Parathyroid adenoma (tissue), 2 donors: Measurements from ENCODE around the gene LHFPL3.

Experiments
- H2AFZ ChIP-seq: fragments of 300-600 bp; sonication (generic); one replicate; pipeline ENCODE4 v1.7.0; 2017; ENCODE audit warnings: antibody characterized with exemption, mild to moderate bottlenecking
- H3K27ac ChIP-seq: fragments of 300-600 bp; sonication (generic); one replicate; pipeline ENCODE4 v1.7.0; 2017
- H3K27me3 ChIP-seq: fragments of 300-600 bp; sonication (generic); one replicate; pipeline ENCODE4 v1.7.0; 2017; ENCODE audit warnings: low read length; ENCODE audit not compliant: control insufficient read depth, insufficient read depth
- H3K36me3 ChIP-seq: fragments of 300-600 bp; sonication (generic); one replicate; pipeline ENCODE4 v1.7.0; 2017; ENCODE audit warnings: low read length; ENCODE audit not compliant: control insufficient read depth, insufficient read depth
- H3K4me1 ChIP-seq: fragments of 300-600 bp; sonication (generic); one replicate; pipeline ENCODE4 v1.7.0; 2017; ENCODE audit warnings: control low read depth
- H3K4me2 ChIP-seq: fragments of 300-600 bp; sonication (generic); one replicate; pipeline ENCODE4 v1.7.0; 2017; ENCODE audit warnings: low read length
- H3K4me3 ChIP-seq: fragments of 300-600 bp; sonication (generic); one replicate; pipeline ENCODE4 v1.7.0; 2017; ENCODE audit warnings: low read depth, low read length
- H3K79me2 ChIP-seq: fragments of 300-600 bp; sonication (generic); one replicate; pipeline ENCODE4 v1.7.0; 2017; ENCODE audit warnings: control low read depth
- H3K9ac ChIP-seq: fragments of 300-600 bp; sonication (generic); one replicate; pipeline ENCODE4 v1.7.0; 2017; ENCODE audit warnings: mild to moderate bottlenecking
- H3K9me3 ChIP-seq: fragments of 300-600 bp; sonication (generic); one replicate; pipeline ENCODE4 v1.7.0; 2017; ENCODE audit warnings: low read length; ENCODE audit not compliant: control insufficient read depth
- TF ChIP-seq, protein P1 (sequence below): fragments of 300-600 bp; sonication (generic); IDR thresholded peaks from one replicate; pipeline ENCODE4 v1.7.0; 2017; ENCODE audit warnings: antibody characterized with exemption, mild to moderate bottlenecking
- donor health status: primary hyperparathyroidism.

Gene LHFPL3

DNA sequence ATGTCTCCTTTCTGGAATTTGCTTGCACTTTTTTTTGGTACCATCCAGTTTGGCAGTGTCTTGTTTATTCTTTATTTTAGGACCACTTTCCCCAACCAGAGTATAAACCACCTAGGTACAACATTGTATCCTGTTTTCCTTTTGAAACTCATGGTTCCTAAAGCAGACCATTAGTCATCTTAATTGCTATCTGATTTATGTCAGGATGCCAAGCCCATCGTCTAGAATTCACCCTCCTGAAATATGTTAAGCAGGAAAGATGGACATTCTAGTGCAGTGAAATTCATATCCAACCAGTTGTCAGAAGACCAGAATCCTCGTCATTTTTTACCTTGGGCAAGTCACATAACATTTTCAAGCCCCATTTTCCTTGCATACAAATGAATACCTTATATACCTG lies 462.0 kb downstream of the LHFPL3 start:
- H3K9me3 ChIP-seq, result no peaks in the 10 kb centered on the region
- H3K27ac ChIP-seq, result no peak overlapping the region
- no peak overlapping the region for H3K4me3 ChIP-seq
- H3K27me3 ChIP-seq, result no peaks in the 10 kb centered on the region
- H3K36me3 ChIP-seq, result no peaks in the 10 kb centered on the region
- H3K4me2 ChIP-seq, result no peak overlapping the region
- TF ChIP-seq, protein P1, sequence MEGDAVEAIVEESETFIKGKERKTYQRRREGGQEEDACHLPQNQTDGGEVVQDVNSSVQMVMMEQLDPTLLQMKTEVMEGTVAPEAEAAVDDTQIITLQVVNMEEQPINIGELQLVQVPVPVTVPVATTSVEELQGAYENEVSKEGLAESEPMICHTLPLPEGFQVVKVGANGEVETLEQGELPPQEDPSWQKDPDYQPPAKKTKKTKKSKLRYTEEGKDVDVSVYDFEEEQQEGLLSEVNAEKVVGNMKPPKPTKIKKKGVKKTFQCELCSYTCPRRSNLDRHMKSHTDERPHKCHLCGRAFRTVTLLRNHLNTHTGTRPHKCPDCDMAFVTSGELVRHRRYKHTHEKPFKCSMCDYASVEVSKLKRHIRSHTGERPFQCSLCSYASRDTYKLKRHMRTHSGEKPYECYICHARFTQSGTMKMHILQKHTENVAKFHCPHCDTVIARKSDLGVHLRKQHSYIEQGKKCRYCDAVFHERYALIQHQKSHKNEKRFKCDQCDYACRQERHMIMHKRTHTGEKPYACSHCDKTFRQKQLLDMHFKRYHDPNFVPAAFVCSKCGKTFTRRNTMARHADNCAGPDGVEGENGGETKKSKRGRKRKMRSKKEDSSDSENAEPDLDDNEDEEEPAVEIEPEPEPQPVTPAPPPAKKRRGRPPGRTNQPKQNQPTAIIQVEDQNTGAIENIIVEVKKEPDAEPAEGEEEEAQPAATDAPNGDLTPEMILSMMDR, result no peak
- H2AFZ ChIP-seq, result no peak overlapping the region
- no peaks in the 10 kb centered on the region for H3K4me1 ChIP-seq
- H3K9ac ChIP-seq, result no peak overlapping the region
- H3K79me2 ChIP-seq, result no peaks in the 10 kb centered on the region

DNA sequence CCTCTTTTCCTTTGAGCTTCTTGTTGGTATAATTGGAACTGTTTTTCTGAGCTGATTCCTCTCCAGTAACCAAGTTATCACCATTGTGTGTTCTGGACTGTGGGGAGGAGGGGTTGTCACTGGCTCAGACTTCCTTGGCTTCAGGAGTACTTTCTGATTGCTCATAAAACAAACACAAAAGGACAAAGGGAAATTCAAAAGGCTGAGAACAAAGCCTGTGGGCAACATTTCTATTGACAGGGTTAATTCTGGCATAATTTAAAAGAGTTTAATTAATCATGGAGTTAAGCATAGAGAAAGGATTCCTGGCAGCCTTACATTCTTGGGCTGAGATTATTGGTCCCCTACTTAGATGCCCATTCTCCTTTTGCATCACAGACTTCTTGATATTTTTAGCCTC lies 462.7 kb downstream of the LHFPL3 start:
- H3K27ac ChIP-seq, result no peak overlapping the region
- H3K9ac ChIP-seq, result no peak overlapping the region
- no peaks in the 10 kb centered on the region for H3K4me1 ChIP-seq
- H3K27me3 ChIP-seq, result no peaks in the 10 kb centered on the region
- H3K36me3 ChIP-seq, result no peaks in the 10 kb centered on the region
- no peaks in the 10 kb centered on the region for H3K79me2 ChIP-seq
- TF ChIP-seq, protein P1, result no peak
- no peaks in the 10 kb centered on the region for H3K9me3 ChIP-seq
- H3K4me2 ChIP-seq, result no peak overlapping the region
- no peak overlapping the region for H3K4me3 ChIP-seq
- H2AFZ ChIP-seq, result no peak overlapping the region

DNA sequence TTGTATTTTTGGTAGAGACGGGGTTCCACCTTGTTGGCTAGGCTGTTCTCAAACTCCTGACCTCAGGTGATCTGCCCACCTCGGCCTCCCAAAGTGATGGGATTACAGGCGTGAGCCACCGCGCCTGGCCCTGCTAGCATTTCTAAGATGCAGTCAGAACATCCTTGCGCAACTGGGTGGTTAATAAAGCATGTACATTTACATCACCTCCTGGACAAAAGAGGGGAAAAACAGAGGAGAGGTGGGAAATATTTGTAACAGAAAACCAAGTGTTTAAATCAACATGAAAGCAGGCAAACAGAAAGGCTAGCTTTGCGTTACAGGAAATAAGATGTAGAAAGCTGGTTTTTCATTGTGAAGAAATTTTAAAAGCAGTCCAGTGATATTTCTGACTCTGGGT lies 464.7 kb downstream of the LHFPL3 start:
- Histone ChIP-seq H3K79me2 (no peaks in the 10 kb centered on the region), H3K27me3 (no peaks in the 10 kb centered on the region), H3K36me3 (no peaks in the 10 kb centered on the region), H3K9me3 (no peaks in the 10 kb centered on the region), H2AFZ (no peak overlapping the region), H3K9ac (no peak overlapping the region), H3K4me2 (no peak overlapping the region), H3K27ac (no peak overlapping the region), H3K4me3 (no peak overlapping the region), H3K4me1 (no peaks in the 10 kb centered on the region)
- TF ChIP-seq, protein P1, result no peak

DNA sequence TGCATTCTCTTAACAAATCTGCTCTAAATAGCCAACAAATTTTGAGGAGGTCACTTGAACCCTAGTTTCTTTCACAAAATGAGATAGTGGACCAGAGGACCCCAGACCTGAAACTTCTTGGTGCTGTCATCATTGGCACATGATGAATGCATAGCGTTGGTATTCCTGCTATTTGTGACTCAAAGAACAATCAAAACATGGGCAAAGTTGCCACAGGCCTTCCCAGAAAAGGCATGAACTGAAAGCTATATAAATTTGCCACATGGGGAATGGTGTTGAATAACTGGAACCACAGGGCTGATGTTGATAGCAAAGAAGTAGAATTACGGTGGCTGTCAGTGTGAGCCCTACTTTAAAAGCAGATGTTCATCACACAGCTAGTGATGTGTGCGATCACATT lies 465.8 kb downstream of the LHFPL3 start:
- Histone ChIP-seq H2AFZ (no peak overlapping the region), H3K27ac (no peak overlapping the region), H3K36me3 (no peaks in the 10 kb centered on the region), H3K9ac (no peak overlapping the region), H3K79me2 (no peaks in the 10 kb centered on the region), H3K4me2 (no peak overlapping the region), H3K9me3 (no peaks in the 10 kb centered on the region), H3K4me3 (no peak overlapping the region), H3K27me3 (no peaks in the 10 kb centered on the region), H3K4me1 (no peaks in the 10 kb centered on the region)
- TF ChIP-seq, protein P1, result no peak

DNA sequence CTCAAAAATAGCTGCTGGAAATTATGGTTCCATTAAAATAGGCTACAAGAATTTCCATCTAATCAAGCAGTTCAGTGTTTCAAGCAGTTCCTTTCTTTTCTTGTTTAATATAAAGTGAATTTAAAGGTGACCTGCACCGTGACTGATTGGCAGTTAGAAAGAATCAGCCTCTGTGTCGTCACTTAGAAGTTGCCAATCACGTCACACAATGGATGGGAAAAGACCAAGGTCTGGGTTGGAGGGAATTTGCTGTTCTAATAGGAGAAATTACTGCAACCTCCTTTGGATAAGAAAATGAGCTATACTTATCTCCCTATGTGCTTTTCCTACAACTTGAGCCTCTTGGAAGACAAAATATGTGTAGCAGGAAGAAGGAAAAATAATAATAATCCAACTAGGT lies 466.2 kb downstream of the LHFPL3 start:
- Histone ChIP-seq H3K27ac (no peak overlapping the region), H3K4me3 (no peak overlapping the region), H3K9ac (no peak overlapping the region), H2AFZ (no peak overlapping the region), H3K4me2 (no peak overlapping the region), H3K4me1 (no peaks in the 10 kb centered on the region), H3K79me2 (no peaks in the 10 kb centered on the region), H3K9me3 (no peaks in the 10 kb centered on the region), H3K36me3 (no peaks in the 10 kb centered on the region), H3K27me3 (no peaks in the 10 kb centered on the region)
- TF ChIP-seq, protein P1, result no peak
